Stimulated activated CD4-positive, alpha-beta T cell treated with anti-CD3 and anti-CD28 coated beads, Interleukin-1b, Interleukin-23, amount 100 ng/mL, for 1 hour (primary cell): ENCODE data around the gene PALLD.
A peak's percentile ranks its signal among the peaks of the same experiment; 100 is the strongest.
"Not testable (repeated sequence)": the region's sequence is repeated elsewhere in the genome, so short reads cannot be mapped to it uniquely, and the experiment has no call there.

Experiments
- DNase-seq, 2 donors: peaks; one replicate each; pipeline ENCODE4 v3.0.0-alpha.2; 2020; ENCODE audit warnings: low read depth in 2 of 2

Gene PALLD

DNA sequence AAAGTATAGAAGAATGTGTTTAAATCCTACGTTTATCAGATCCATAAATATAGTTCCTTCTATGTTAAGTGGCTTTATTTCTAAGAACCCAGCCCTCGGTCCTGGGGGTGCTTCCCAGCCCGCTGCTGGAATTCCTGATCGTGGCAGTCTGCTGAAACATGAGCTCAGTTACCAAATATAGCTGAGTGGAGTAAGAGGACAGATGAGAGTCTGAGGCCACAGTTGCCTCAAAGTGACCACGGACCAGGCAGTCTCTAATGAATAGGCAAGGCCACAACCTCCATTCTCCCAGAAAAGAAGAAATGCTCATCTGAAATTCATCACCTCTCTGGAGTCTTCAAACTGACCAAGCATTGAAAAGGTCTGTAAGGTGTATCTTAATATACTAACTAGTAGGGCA lies at the start of gene PALLD:
Gene PALLD, plus strand, starts transcription at position 219 of the 400 bp plus-strand sequence.
- no peak for DNase-seq

GRCh38 chr4:168449063-168449462 lies 47.8 kb upstream of the PALLD start:
- DNase-seq = not testable (repeated sequence)

- no peak for DNase-seq
Observed at GRCh38 chr4:168449719-168450452, 47.0 kb upstream of the PALLD start.

DNA sequence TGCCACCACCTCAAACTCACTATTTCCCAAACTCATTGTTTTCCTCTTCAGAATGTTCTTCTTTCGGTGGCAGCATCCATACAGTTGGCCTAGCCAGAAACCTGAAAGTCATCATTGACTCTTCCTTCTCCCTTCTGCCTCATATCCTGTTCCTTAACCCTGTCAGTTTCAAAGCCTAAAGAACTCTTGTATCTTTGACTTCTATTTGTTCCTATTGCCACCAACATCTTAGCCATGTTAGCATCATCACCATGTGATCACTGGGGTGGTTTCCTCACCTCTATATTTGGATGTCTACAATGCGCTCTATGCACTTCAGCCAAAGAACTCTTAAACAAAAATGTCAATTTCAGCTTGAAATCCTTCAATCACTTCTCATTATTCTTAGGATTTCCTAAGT lies 45.5 kb upstream of the PALLD start:
- no peak for DNase-seq

- no peak for DNase-seq
Observed at GRCh38 chr4:168451744-168452390, 45.0 kb upstream of the PALLD start.

DNA sequence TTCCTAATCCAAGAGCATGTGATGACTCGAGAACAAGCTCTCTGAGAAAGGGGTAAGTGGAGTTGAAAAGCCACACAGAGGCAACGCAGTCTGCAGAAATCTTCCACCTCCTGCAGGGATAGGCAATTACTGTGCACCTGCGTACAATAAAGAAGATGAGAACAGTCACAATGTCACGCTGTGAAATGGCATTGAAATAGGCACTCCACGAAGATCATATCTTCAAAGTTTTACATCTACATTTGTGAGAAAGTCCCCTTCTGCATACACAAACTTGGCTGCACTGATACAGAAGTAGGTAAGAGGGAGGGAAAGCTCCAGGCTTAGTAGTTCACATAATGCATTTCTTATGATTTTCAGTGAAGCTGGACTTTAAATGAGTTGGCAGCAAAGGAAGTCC lies 43.7 kb upstream of the PALLD start:
- DNase-seq = no peak

DNA sequence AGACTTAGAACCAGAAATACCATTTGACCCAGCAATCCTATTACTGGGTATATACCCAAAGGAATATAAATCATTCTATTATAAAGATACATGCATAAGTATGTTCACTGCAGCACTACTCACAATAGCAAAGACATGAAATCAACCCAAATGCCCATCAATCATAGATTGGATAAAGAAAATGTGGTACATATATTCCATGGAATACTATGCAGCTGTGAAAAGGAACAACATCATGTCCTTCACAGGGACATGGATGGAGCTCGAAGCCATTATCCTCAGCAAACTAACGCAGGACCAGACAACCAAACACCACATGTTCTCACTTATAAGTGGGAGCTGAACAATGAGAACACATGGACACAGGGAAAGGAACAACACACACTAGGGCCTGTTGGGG lies 38.6 kb upstream of the PALLD start:
- not testable (repeated sequence) for DNase-seq

DNA sequence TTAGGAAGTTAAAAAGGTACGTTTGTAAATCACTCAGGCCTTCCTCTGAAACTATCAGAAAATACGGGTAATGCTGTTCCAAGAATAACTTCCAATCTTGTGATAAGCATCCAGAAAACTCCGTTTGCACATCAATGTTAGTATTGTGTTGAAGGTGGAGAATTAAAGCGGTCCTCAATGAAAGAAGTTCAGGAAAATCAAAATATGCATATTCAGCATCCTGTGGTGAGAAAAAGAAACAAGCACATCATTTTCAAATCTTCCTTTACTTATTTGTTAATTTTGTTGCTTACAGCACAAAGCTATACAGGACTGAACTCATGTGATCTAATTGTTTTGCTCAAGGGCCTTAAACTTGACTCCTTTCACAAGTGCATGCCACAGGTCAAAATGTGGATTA lies 35.0 kb upstream of the PALLD start:
- no peak for DNase-seq

GRCh38 chr4:168472920-168473319 lies 23.9 kb upstream of the PALLD start:
- DNase-seq = no peak

GRCh38 chr4:168474660-168475320 lies 22.1 kb upstream of the PALLD start:
- no peak for DNase-seq

GRCh38 chr4:168475745-168476144 lies 21.1 kb upstream of the PALLD start:
- DNase-seq = no peak

GRCh38 chr4:168478868-168479267 lies 18.0 kb upstream of the PALLD start:
- DNase-seq = no peak

DNA sequence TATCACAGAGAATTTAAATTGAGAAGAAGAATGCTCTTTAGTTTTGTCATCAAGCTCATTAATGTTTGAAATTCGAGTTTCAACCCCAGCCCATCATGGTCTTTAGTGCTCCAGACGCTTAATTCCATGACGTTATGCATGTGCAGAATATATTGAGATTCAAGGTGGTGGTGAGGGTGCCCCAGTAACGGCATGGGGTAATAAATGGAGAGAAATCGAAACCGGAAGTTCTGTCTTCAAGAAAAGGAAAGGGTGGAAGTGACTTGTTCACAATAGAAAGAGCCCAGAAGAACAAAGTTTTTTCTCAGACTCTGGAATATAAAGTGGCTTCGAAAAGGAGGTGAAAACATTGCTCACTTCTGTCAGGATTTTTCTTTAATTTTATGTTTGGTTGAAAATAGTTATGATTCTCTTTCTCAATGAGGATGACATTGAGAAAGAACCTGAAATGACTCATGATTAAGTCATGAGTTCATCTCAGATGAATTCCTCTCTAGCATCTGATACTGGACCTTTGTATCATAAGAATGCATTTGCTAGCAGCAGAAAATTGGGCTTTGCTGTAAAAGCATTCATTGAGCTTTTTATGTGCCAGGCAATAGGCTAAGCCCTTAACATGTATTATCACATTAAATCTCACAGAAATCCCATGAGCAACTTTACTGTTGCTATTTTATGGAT lies 15.8 kb upstream of the PALLD start:
- peak; percentile 3 to 6 for DNase-seq

GRCh38 chr4:168483811-168484210 lies 13.0 kb upstream of the PALLD start:
- DNase-seq = no peak

- no peak for DNase-seq
Observed at GRCh38 chr4:168484626-168485025, 12.2 kb upstream of the PALLD start.

DNA sequence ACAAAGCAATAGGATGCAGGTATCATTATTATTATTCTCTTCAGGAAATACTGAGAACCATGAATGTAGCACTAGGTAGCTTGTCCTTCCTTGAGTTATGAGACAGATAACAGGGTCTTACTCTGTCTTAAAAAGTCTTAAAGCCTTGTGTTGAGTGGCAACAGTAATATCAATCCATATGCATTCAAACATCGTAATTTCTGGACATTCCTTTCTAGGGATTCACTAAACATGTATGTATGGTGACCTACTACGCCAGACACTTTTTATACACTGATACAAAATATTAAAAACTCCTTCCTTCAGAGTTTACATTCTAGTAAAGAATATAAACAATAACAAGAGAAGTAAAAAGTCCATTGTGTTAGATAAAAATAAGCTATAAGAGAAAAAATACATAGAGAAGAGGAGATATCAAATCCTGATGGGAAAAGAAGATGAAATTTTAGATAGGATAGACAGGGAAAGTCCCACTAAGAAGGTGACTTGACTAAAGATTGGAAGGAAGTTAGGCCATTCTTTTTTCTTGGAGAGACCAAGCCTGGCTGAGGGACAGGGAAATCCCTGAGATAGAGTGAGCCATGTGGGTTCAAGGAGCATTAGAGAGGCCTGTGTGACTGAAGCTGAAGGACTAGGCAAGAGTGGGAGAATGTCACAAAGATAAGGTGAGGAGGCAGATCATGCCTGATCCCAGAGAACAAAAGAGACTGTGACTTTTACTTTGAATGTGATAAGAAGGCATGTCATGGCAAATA lies 11.5 kb upstream of the PALLD start:
- DNase-seq = no peak

DNA sequence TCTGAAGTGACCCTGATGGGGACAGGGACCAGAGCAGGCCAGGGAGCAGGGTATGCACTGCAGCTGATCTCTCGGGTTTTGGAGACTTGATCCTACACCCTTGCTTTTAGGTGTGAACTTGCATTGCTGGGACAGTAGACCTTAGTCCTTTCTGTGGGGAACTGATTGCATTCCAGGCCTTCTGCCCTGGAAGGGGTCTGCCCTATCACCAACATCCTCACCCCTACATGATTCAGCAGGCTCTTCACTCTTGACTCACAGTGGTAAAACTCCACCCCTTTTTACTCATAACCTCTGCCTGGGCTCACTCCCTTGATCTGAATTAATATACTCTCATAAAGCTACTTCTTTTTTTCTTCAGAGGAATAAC lies 10.0 kb upstream of the PALLD start:
- no peak for DNase-seq

DNA sequence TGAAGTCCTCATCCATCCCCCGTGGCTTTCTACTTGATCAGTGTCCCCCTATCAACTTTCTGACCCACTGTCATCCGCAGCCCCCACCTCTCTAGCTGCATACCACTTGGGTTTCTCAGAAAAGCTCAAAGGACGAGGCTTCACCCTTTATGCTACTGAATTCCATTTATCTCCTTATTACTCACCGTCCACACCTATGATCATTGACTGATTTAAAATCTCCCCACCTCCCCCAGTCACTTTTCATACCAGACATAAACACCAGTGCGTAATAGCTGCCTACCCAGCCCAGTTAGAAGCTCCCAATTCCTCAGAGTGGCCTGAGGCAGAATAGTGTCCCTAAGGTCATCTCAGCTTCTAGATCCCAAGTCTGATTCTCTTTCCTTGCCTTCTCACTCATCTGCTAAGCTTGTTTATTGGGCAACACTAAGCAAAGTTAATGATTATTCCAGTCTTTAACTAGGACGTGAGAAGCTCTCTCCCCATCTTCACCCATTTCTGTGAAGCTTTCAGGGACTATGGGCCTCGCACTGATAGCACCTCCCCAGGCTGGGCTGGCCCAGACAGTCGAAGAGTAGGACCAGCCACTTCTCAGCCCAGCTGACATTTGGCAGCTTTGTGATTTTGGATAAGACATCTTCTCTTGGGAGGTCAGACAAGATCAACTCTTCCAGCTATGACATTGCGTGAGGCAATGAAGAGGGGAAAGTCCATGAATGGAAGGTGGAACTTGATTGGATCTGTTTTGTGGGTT lies 9.4 kb upstream of the PALLD start:
- DNase-seq = no peak

GRCh38 chr4:168488869-168489274 lies 8.0 kb upstream of the PALLD start:
- DNase-seq = no peak

- no peak for DNase-seq
Observed at GRCh38 chr4:168489616-168490015, 7.2 kb upstream of the PALLD start.

- no peak for DNase-seq
Observed at GRCh38 chr4:168490711-168491110, 6.1 kb upstream of the PALLD start.
